Naive thymus-derived CD4-positive, alpha-beta T cell (primary cell): Measurements from ENCODE around the gene FGF2. TPM values are rescaled to one million over a fixed set of nuclear protein-coding genes. Genes with fewer than 3 reads are reported as not detected.
A peak's percentile ranks its signal among the peaks of the same experiment; 100 is the strongest.

ENCODE experiments used
- ATAC-seq: fragments of 150-1000 bp; cut with Tn5 transposase; 2 replicates; pipeline ENCODE4 v1.10.0; 2021; ENCODE audit warnings: mild to moderate bottlenecking, moderate library complexity
- CTCF ChIA-PET: fragments of 350-600 bp; sonication (Branson Sonifier 250); formaldehyde crosslinking; loops from one replicate; lab custom pipeline; 2021; ENCODE audit warnings: antibody characterized with exemption; lab: Charles Lee
- POLR2A ChIA-PET: fragments of 350-600 bp; sonication (Branson Sonifier 250); formaldehyde crosslinking; loops from one replicate; lab custom pipeline; 2021; ENCODE audit warnings: antibody characterized with exemption, inconsistent platforms; lab: Charles Lee
- DNase-seq, 9 donors: peaks; one replicate each; pipeline versions ENCODE4 v3.0.0 to v3.0.0-alpha.2; 2020 to 2022; ENCODE audit warnings: mixed read lengths in 1 of 9
- H3K27ac ChIP-seq: one replicate; pipeline ENCODE4 v1.7.0; 2013; ENCODE audit warnings: mild to moderate bottlenecking, low read depth, low read length, moderate library complexity
- H3K27me3 ChIP-seq, 2 donors: one replicate each; pipeline ENCODE4 v1.7.0; 2013; ENCODE audit warnings: low read length in 2 of 2, mild to moderate bottlenecking in 2 of 2, moderate library complexity in 2 of 2; ENCODE audit not compliant: control insufficient read depth in 2 of 2, insufficient read depth in 2 of 2
- H3K36me3 ChIP-seq, 3 experiments: 1 replicate in 2 of 3; 2 replicates in 1 of 3; pipeline ENCODE4 v1.7.0; 2013; ENCODE audit warnings: low read length in 3 of 3, mild to moderate bottlenecking in 3 of 3, moderate library complexity in 1 of 3; ENCODE audit not compliant: insufficient read depth in 3 of 3, control insufficient read depth in 2 of 3
- H3K4me1 ChIP-seq, 2 donors: one replicate each; pipeline ENCODE4 v1.7.0; 2013; ENCODE audit warnings: low read length in 2 of 2, mild to moderate bottlenecking in 2 of 2, moderate library complexity in 1 of 2; ENCODE audit not compliant: control insufficient read depth in 2 of 2, insufficient read depth in 2 of 2
- H3K4me3 ChIP-seq: 2 replicates; pipeline ENCODE4 v1.7.0; 2013; ENCODE audit warnings: mild to moderate bottlenecking, low read length
- H3K9me3 ChIP-seq, 3 experiments: 1 replicate in 2 of 3; 2 replicates in 1 of 3; pipeline ENCODE4 v1.7.0; 2013; ENCODE audit warnings: low read length in 3 of 3; ENCODE audit not compliant: control insufficient read depth in 2 of 3
- H3K27ac Mint-ChIP-seq, 9 donors: one replicate each; pipeline ENCODE4 v1.8.0; 2020 to 2022; ENCODE audit warnings: mixed read lengths in 9 of 9, mild to moderate bottlenecking in 8 of 9, moderate library complexity in 5 of 9, inconsistent platforms in 2 of 9
- H3K27me3 Mint-ChIP-seq, 5 donors: one replicate each; pipeline ENCODE4 v1.8.0; 2021 to 2022; ENCODE audit warnings: mixed read lengths in 5 of 5, mild to moderate bottlenecking in 1 of 5
- H3K36me3 Mint-ChIP-seq, 5 donors: one replicate each; pipeline ENCODE4 v1.8.0; 2020 to 2022; ENCODE audit warnings: mixed read lengths in 5 of 5, mild to moderate bottlenecking in 3 of 5, inconsistent platforms in 1 of 5
- H3K4me1 Mint-ChIP-seq, 7 donors: one replicate each; pipeline ENCODE4 v1.8.0; 2020 to 2022; ENCODE audit warnings: mixed read lengths in 7 of 7, mild to moderate bottlenecking in 3 of 7, inconsistent platforms in 1 of 7
- H3K4me3 Mint-ChIP-seq, 10 donors: one replicate each; pipeline ENCODE4 v1.8.0; 2020 to 2022; ENCODE audit warnings: mild to moderate bottlenecking in 10 of 10, mixed read lengths in 10 of 10, moderate library complexity in 6 of 10, inconsistent platforms in 2 of 10
- H3K9me3 Mint-ChIP-seq, 11 donors: one replicate each; pipeline ENCODE4 v1.8.0; 2020 to 2022; ENCODE audit warnings: mixed read lengths in 11 of 11, mild to moderate bottlenecking in 4 of 11, inconsistent platforms in 1 of 11, moderate library complexity in 1 of 11
- intact Hi-C, 2 donors: fragments of 100-400 bp; cut with micrococcal nuclease; formaldehyde crosslinking; loops; one replicate each; pipeline ENCODE4 v1.15.1; 2023
- polyA plus RNA-seq, 2 donors: library from polyadenylated mRNA; unstranded; fragments of 300-500 nt; fragmentation: Illumina TruSeq; gene quantifications; one replicate each; pipeline ENCODE4 v1.2.3, GENCODE V29; 2021
- total RNA-seq, 6 experiments: library from RNA in 5 of 6; stranded (reverse) in 5 of 6; gene quantifications; 1 replicate in 5 of 6; 2 replicates in 1 of 6; pipeline ENCODE4 v1.2.3 and lab custom pipeline; 2021 to 2026

The FGF2 gene
- total and polyA plus RNA-seq, 7 experiments from 2014 or later, result 0.51 TPM; not detected in 6

- CTCF ChIA-PET, result interaction anchor here (0.7 kb wide), 1 partner anchor 12 kb away, joined by 3 read pairs; no protein-coding TSS in a partner anchor
- H3K9me3 Mint-ChIP-seq, result no peaks in the 10 kb centered on the region
- no peak for ATAC-seq
- no peak for DNase-seq
- H3K27me3 ChIP-seq, result no peaks in the 10 kb centered on the region
- H3K36me3 Mint-ChIP-seq, result peaks cover 0 to 23% (median 18%) of the 10 kb centered on the region in 5 donors
- no peak overlapping the region for H3K27ac ChIP-seq
- intact Hi-C loops, result no loop called here
- no peaks in the 10 kb centered on the region for H3K27me3 Mint-ChIP-seq
- H3K4me1 ChIP-seq, result no peaks in the 10 kb centered on the region
- no peak overlapping the region for H3K4me3 Mint-ChIP-seq
- no peaks in the 10 kb centered on the region for H3K36me3 ChIP-seq
- POLR2A ChIA-PET, result no interaction called here
- H3K9me3 ChIP-seq, result no peaks in the 10 kb centered on the region
- no peaks in the 10 kb centered on the region for H3K4me1 Mint-ChIP-seq
- H3K27ac Mint-ChIP-seq, result no peak overlapping the region
- H3K4me3 ChIP-seq, result no peak overlapping the region
Measured at GRCh38 chr4:122911588-122911987, 85.0 kb downstream of the FGF2 start.

DNA sequence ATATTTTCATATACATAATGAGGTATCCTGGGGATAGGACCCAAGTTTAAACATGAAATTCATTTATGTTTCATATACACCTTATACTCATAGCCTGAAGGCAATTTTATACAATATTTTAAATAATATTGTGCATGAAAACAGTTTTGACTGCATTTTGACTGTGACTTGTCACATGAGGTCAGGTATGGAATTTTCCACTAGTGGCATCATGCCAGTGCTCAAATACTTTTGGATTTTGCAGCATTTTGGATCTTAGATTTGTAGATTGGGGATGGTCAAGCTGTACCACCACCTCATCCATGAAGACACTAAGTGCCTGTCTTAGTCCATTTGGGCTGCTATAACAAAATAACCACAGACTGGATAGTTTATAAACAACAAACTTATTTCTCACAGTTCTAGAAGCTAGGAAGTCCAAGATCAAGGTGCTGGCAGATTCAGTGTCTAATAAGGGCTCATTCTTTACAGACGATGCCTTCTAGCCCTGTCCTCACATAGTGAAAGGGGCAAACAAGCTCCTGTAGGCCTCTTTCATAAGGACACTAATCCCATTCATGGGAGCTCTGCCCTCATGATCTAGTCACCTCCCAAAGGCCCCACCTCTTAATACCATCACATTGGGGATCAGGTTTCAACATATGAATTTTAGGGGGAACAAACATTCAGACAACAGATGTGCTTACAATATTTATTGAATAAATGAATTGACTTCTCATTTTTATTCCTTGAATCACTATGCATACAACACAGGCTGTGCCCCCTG lies 86.4 kb downstream of the FGF2 start:
- no peaks in the 10 kb centered on the region for H3K27me3 Mint-ChIP-seq
- no peak overlapping the region for H3K27ac Mint-ChIP-seq
- Histone ChIP-seq H3K4me3 (no peak overlapping the region), H3K27me3 (no peaks in the 10 kb centered on the region), H3K27ac (no peak overlapping the region), H3K9me3 (no peaks in the 10 kb centered on the region), H3K36me3 (no peaks in the 10 kb centered on the region), H3K4me1 (no peaks in the 10 kb centered on the region)
- H3K9me3 Mint-ChIP-seq, result no peaks in the 10 kb centered on the region
- intact Hi-C loops, result no loop called here
- H3K4me3 Mint-ChIP-seq, result no peak overlapping the region
- ATAC-seq, result no peak
- ChIA-PET CTCF (no interaction called here), POLR2A (no interaction called here)
- no peaks in the 10 kb centered on the region for H3K4me1 Mint-ChIP-seq
- no peak for DNase-seq
- peaks cover 0 to 25% (median 19%) of the 10 kb centered on the region in 5 donors for H3K36me3 Mint-ChIP-seq

GRCh38 chr4:122914292-122914904 lies 87.8 kb downstream of the FGF2 start:
- Histone ChIP-seq H3K4me3 (no peak overlapping the region), H3K4me1 (no peaks in the 10 kb centered on the region), H3K27ac (no peak overlapping the region), H3K27me3 (no peaks in the 10 kb centered on the region), H3K9me3 (no peaks in the 10 kb centered on the region), H3K36me3 (no peaks in the 10 kb centered on the region)
- ATAC-seq (peak; percentile 78), DNase-seq (peak in 3 of 9 donors; percentile 11 to 46 (median 12))
- intact Hi-C loops, result loop anchor here in 1 of 2 donors (1.0 kb wide), 1 partner anchor 156 kb away; no protein-coding TSS in a partner anchor
- Mint-ChIP-seq H3K4me3 (no peak overlapping the region), H3K27me3 (no peaks in the 10 kb centered on the region), H3K4me1 (peaks cover 0 to 5% (median 0%) of the 10 kb centered on the region in 7 donors), H3K36me3 (peaks cover 0 to 18% (median 12%) of the 10 kb centered on the region in 5 donors), H3K27ac (no peak overlapping the region), H3K9me3 (no peaks in the 10 kb centered on the region)
- ChIA-PET CTCF (interaction anchor here (0.9 kb wide), 1 partner anchor 156 kb away, joined by 3 read pairs; no protein-coding TSS in a partner anchor), POLR2A (no interaction called here)

DNA sequence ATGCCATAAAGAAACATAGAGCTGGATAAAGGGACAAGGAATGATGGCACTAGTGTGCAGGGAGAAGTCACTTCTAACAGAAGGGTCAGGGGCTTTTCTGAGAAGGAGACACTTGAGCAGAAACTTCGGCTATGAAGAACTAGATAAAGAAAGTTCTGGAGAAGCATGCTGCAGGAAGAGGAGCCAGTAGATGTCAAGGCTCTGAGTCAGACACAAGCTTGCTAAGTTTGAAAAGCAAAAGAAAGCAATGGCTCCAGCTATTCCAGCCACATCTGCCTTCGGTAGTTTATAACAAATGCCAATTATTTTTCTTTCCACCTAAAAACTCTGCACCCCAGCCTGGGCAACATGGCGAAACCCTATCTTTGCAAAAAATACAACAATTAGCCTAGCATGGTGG lies 88.3 kb downstream of the FGF2 start:
- Mint-ChIP-seq H3K4me1 (peaks cover 0 to 11% (median 0%) of the 10 kb centered on the region in 7 donors), H3K9me3 (no peaks in the 10 kb centered on the region), H3K4me3 (no peak overlapping the region), H3K27me3 (no peaks in the 10 kb centered on the region), H3K36me3 (peaks cover 0 to 21% (median 12%) of the 10 kb centered on the region in 5 donors), H3K27ac (no peak overlapping the region)
- Histone ChIP-seq H3K4me3 (no peak overlapping the region), H3K27me3 (no peaks in the 10 kb centered on the region), H3K4me1 (no peaks in the 10 kb centered on the region), H3K36me3 (no peaks in the 10 kb centered on the region), H3K9me3 (no peaks in the 10 kb centered on the region), H3K27ac (no peak overlapping the region)
- intact Hi-C loops, result loop anchor here in 1 of 2 donors (1.0 kb wide), 1 partner anchor 157 kb away; no protein-coding TSS in a partner anchor
- ChIA-PET POLR2A (no interaction called here), CTCF (interaction anchor here (0.9 kb wide), 1 partner anchor 157 kb away, joined by 3 read pairs; no protein-coding TSS in a partner anchor)
- DNase-seq (no peak), ATAC-seq (no peak)

DNA sequence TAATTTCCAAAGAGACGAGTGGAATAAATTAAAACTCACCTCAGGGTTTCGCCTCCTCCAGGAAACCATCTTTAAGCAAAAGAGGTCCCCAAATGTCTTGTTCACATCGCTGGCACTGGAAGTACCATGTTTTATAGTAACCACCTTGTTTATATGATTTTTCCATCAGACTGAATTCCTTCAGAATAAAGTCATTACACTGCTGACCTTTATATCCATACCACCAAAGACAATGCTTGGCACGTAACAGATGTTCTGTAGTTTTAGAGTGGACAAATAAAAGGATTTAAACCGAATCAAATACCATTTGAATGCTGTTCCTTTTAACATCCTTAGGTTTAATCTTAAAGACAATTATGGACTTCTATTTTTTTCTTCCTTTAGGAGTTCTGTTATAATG lies 91.1 kb downstream of the FGF2 start:
- Mint-ChIP-seq H3K27me3 (no peaks in the 10 kb centered on the region), H3K4me3 (no peak overlapping the region), H3K4me1 (peaks cover 0 to 21% (median 0%) of the 10 kb centered on the region in 7 donors), H3K27ac (no peak overlapping the region), H3K36me3 (peaks cover 0 to 14% (median 8%) of the 10 kb centered on the region in 5 donors), H3K9me3 (no peaks in the 10 kb centered on the region)
- Histone ChIP-seq H3K27me3 (no peaks in the 10 kb centered on the region), H3K4me3 (no peak overlapping the region), H3K27ac (no peak overlapping the region), H3K4me1 (no peaks in the 10 kb centered on the region), H3K36me3 (peaks cover 0 to 8% (median 0%) of the 10 kb centered on the region in 3 experiments), H3K9me3 (no peaks in the 10 kb centered on the region)
- POLR2A ChIA-PET, result no interaction called here
- no peak for DNase-seq
- no peak for ATAC-seq
- intact Hi-C loops, result no loop called here
- CTCF ChIA-PET, result no interaction called here

DNA sequence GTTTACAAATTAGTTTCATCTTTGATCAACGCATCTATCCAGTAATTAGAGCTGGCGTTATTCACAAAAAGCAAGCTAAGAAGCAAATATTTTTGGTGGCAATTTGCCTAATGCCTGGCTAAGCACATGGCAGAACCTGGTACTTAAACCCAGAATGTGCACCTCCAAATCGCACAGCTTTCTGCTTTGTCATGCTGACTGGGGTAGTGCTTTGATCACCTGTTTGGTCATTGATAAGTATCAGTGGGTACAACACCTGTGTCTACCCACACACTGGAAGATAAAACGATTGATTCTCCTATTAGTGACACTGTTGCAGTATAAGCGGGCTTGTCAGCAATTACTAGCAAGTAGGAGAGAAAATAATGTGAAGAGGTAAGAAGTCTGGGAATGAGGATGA lies 93.8 kb downstream of the FGF2 start:
- DNase-seq, result no peak
- Mint-ChIP-seq H3K4me1 (peaks cover 0 to 23% (median 0%) of the 10 kb centered on the region in 7 donors), H3K27me3 (no peaks in the 10 kb centered on the region), H3K4me3 (peak overlapping the region in 6 of 10 donors; percentile 1 to 81 (median 51)), H3K36me3 (peaks cover 0 to 8% (median 4%) of the 10 kb centered on the region in 5 donors), H3K9me3 (peaks cover 0 to 2% (median 0%) of the 10 kb centered on the region in 11 donors), H3K27ac (peak overlapping the region in 1 of 9 donors; percentile 22)
- intact Hi-C loops, result loop anchor here (5.0 to 10.0 kb wide), 6 partner anchors 93 to 1792 kb away; partner anchors contain the start of genes ANKRD50 (in 1 of the 2), FGF2 (in 1 of the 2) and IL2 (in 1 of the 2)
- H3K36me3 ChIP-seq, result peaks cover 0 to 8% (median 0%) of the 10 kb centered on the region in 3 experiments
- POLR2A ChIA-PET, result no interaction called here
- no peak overlapping the region for H3K4me3 ChIP-seq
- no peak overlapping the region for H3K27ac ChIP-seq
- no peaks in the 10 kb centered on the region for H3K9me3 ChIP-seq
- CTCF ChIA-PET, result interaction anchor here (0.8 to 1.7 kb wide), 2 partner anchors 12 to 162 kb away, joined by 5 read pairs; no protein-coding TSS in a partner anchor
- H3K27me3 ChIP-seq, result no peaks in the 10 kb centered on the region
- no peak for ATAC-seq
- H3K4me1 ChIP-seq, result peaks cover 11 to 12% of the 10 kb centered on the region in 2 donors
